B cell (primary cell): ENCODE results near the gene ZNF689.

Experiments used
- CTCF ChIP-seq: fragments of 200-600 bp; IDR thresholded peaks from one replicate; pipeline ENCODE4 v1.8.0; 2022; ENCODE audit warnings: antibody characterized with exemption, mild to moderate bottlenecking
- EZH2 ChIP-seq: IDR thresholded peaks from 2 replicates; pipeline ENCODE4 v1.6.1; 2012; ENCODE audit warnings: borderline replicate concordance, low read depth, mild to moderate bottlenecking, moderate library complexity, low read length; ENCODE audit not compliant: insufficient read depth, poor library complexity, severe bottlenecking

GRCh38 chr16:30602616-30603277 lies 7.4 kb downstream of the ZNF689 start:
- TF ChIP-seq EZH2 (no peak), CTCF (no peak)
